K562 (cell line): ENCODE data around the gene BTBD2. TPM values are rescaled to one million over a fixed set of nuclear protein-coding genes. Genes with fewer than 3 reads are reported as not detected.

Experiments
- ASH1L ChIP-seq: fragments of 450-650 bp; IDR thresholded peaks from 2 replicates; pipeline ENCODE4 v1.6.1; 2018; ENCODE audit warnings: borderline replicate concordance, mild to moderate bottlenecking, low read depth; ENCODE audit not compliant: partially characterized antibody
- MTA2 ChIP-seq: fragments of 450-650 bp; IDR thresholded peaks from 2 replicates; pipeline ENCODE4 v1.6.1; 2016; ENCODE audit warnings: low read depth
- ZBTB7A ChIP-seq: IDR thresholded peaks from 2 replicates; pipeline ENCODE4 v1.6.1; 2011; ENCODE audit warnings: low read depth, mild to moderate bottlenecking, low read length, moderate library complexity, borderline replicate concordance; ENCODE audit not compliant: control insufficient read depth
- ZNF407 ChIP-seq: fragments of 450-650 bp; IDR thresholded peaks from 2 replicates; pipeline ENCODE4 v1.6.1; 2016; ENCODE audit warnings: low read depth
- polyA plus RNA-seq, 8 experiments: library from polyadenylated mRNA; depleted of rRNA in 4 of 8; stranded (reverse) in 5 of 8; unstranded in 3 of 8; fragments of >200 nt; fragmentation: Nextera tagmentation in 2 of 8; fragmentation: Illumina TruSeq in 1 of 8; extraction: Ambion mirVana in 2 of 8; extraction: Trizol in 1 of 8; gene quantifications; 2 replicates each; pipeline versions ENCODE4 v1.2.1 to v1.2.3, GENCODE V29; 2011 to 2014; ENCODE audit warnings: inconsistent platforms in 1 of 8, missing spikeins in 1 of 8
- total RNA-seq, 7 experiments: library from RNA; depleted of rRNA in 6 of 7; stranded (reverse); fragments of >200 nt in 6 of 7; fragmentation: Illumina TruSeq in 2 of 7; extraction: Trizol in 2 of 7; gene quantifications; 2 replicates each; pipeline versions ENCODE4 v1.2.1 to v1.2.3, GENCODE V29; 2011 to 2021; ENCODE audit warnings: low replicate concordance in 1 of 7
- TF ChIP-seq, protein P1 (sequence below), 2 experiments: fragments of 450-650 bp; IDR thresholded peaks; 2 replicates each; pipeline ENCODE4 v1.6.1; 2016; ENCODE audit warnings: mild to moderate bottlenecking in 2 of 2, borderline replicate concordance in 1 of 2, low read depth in 1 of 2, moderate library complexity in 1 of 2

BTBD2 gene
- total and polyA plus RNA-seq, 9 of the 15 experiments (the other 6 are each of a cell fraction or from before 2014, with no cell fraction given) = 0.10 to 15.6 (median 6.9) TPM

DNA sequence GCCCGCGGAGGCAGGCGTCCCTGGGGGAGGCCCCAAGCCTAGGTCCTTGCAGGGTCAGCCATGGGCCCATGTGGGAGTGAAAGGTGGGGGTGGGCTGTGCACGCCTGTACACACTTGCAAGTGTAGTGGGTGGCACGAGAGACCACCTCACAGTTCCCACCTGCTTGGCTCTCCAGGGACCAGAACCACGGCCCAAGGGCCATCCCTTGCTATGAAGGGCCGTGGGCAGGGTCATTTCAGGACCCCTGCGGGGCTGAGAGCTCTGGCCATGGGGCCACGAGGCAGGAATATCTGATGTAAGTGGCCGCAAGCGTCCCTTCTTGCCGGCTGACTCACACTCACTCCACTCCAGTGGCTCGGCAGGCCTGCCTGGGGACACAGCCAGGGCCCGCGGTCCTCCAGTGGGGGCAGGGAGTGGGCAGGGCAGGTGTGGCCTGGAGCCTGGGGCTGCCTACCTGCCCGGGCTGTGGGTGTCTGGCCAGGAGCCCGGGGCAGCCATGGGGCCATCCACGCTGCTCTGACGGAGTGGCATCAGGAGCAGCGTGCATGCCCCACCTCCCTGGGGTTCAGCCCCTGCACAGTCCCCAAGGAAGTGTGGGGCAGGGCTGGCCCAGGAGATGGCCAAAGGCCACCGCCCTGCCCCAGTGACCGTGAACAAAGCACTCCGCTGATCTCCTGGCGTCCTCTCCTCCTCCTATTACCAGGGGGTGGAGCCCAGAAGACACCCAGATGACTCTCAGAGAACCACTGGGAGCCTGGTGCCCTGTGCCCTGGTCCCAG is 44.1 kb upstream of the BTBD2 start (continued):
- TF ChIP-seq, protein P1, sequence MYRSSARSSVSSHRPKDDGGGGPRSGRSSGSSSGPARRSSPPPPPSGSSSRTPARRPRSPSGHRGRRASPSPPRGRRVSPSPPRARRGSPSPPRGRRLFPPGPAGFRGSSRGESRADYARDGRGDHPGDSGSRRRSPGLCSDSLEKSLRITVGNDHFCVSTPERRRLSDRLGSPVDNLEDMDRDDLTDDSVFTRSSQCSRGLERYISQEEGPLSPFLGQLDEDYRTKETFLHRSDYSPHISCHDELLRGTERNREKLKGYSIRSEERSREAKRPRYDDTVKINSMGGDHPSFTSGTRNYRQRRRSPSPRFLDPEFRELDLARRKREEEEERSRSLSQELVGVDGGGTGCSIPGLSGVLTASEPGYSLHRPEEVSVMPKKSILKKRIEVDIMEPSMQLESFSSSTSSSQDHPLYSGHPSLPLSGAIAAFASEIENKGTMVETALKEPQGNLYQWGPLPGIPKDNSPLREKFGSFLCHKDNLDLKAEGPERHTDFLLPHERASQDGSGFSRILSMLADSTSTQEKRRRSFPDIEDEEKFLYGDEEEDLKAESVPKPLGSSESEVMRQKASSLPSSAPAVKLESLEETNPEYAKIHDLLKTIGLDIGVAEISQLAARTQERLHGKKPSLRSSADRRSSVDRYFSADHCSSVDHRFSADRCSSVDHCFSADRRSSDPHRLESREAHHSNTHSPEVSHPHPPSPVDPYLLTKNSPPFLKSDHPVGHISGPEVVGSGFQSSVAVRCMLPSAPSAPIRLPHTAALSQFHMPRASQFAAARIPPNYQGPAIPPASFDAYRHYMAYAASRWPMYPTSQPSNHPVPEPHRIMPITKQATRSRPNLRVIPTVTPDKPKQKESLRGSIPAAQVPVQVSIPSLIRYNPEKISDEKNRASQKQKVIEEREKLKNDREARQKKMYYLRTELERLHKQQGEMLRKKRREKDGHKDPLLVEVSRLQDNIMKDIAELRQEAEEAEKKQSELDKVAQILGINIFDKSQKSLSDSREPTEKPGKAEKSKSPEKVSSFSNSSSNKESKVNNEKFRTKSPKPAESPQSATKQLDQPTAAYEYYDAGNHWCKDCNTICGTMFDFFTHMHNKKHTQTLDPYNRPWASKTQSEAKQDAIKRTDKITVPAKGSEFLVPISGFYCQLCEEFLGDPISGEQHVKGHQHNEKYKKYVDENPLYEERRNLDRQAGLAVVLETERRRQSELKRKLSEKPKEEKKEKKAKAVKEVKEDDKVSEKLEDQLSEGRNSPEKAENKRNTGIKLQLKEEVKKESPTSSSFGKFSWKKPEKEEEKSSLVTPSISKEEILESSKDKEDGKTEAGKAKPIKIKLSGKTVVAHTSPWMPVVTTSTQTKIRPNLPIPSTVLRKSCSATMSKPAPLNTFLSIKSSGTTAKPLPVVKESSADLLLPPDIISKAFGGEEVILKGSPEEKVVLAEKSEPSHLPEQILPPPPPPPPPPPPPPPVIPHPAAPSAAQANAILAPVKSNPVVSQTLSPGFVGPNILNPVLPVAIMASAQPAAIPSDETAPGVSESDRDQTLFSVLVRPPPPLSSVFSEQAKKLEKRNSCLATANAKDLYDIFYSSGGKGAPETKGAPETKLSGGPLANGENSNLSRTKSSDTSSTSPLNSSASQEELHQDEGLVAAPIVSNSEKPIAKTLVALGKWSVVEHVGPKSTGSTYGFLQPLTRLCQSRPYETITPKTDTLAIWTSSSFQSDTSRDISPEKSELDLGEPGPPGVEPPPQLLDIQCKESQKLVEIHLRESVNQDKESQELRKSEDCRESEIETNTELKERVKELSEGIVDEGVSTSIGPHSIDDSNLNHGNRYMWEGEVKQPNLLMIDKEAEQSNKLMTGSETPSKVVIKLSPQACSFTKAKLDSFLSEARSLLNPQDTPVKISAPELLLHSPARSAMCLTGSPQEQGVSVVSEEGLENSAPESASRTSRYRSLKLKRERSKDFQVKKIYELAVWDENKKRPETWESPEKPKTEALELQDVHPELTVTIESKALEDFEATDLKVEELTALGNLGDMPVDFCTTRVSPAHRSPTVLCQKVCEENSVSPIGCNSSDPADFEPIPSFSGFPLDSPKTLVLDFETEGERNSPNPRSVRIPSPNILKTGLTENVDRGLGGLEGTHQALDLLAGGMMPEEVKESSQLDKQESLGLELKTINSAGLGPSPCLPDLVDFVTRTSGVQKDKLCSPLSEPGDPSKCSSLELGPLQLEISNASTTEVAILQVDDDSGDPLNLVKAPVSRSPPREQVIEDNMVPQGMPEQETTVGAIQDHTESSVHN (IDR thresholded peaks at IDR 0.05; ENCODE audit: borderline replicate concordance in 1 of 2, low read depth in 1 of 2) = no peak; a peak in 1 of 4 replicates
- TF ChIP-seq MTA2 (no peak), ZBTB7A (peak; percentile 97), ASH1L (no peak), ZNF407 (peak; percentile 54; the same call in 1 of the 2 replicates)
